ENCODE measurements around the gene EIF2S1. TPM values are rescaled to one million over a fixed set of nuclear protein-coding genes. Genes with fewer than 3 reads are reported as not detected.
"Not testable (repeated sequence)": the region's sequence is repeated elsewhere in the genome, so short reads cannot be mapped to it uniquely, and the experiment has no call there.

Gene EIF2S1
- total RNA-seq, 2 donors from 2014 or later, result 74.9 to 126 TPM

- no peak for ATAC-seq (ENCODE audit: insufficient number of reproducible peaks, low FRiP score, low read depth)
Measured at GRCh38 chr14:67331368-67332125, 28.6 kb upstream of the EIF2S1 start.

GRCh38 chr14:67332468-67332867 lies 27.7 kb upstream of the EIF2S1 start:
- ATAC-seq (ENCODE audit: insufficient number of reproducible peaks, low FRiP score, low read depth) (no peak), DNase-seq (ENCODE audit: low spot score) (no peak)
- TF ChIP-seq CTCF (IDR thresholded peaks at IDR 0.05), result no peak
- H3K4me1 ChIP-seq (ENCODE audit: control insufficient read depth in 1 of 2, low read depth in 2 of 2), result no peaks in the 10 kb centered on the region
- no peak overlapping the region for H3K27ac ChIP-seq
- H3K36me3 ChIP-seq, result peaks cover 22% of the 10 kb centered on the region
- H3K9me3 ChIP-seq, result no peaks in the 10 kb centered on the region
- H3K27me3 ChIP-seq (replicated peaks; ENCODE audit: insufficient read depth), result no peaks in the 10 kb centered on the region
- H3K4me3 ChIP-seq, result no peak overlapping the region

More at GRCh38 chr14:67331368-67332125, 28.6 kb upstream of the EIF2S1 start:
- Histone ChIP-seq H3K4me1 (ENCODE audit: control insufficient read depth in 1 of 2, low read depth in 2 of 2) (no peaks in the 10 kb centered on the region), H3K36me3 (peaks cover 16% of the 10 kb centered on the region), H3K27ac (no peak overlapping the region), H3K27me3 (replicated peaks; ENCODE audit: insufficient read depth) (no peaks in the 10 kb centered on the region), H3K4me3 (no peak overlapping the region), H3K9me3 (no peaks in the 10 kb centered on the region)
- no peak for DNase-seq (ENCODE audit: low spot score)
- no peak for TF ChIP-seq CTCF (IDR thresholded peaks at IDR 0.05)

- Histone ChIP-seq H3K4me3 (no peak overlapping the region), H3K27me3 (replicated peaks; ENCODE audit: insufficient read depth) (no peaks in the 10 kb centered on the region), H3K4me1 (ENCODE audit: control insufficient read depth in 1 of 2, low read depth in 2 of 2) (no peaks in the 10 kb centered on the region), H3K27ac (no peak overlapping the region), H3K36me3 (peaks cover 27% of the 10 kb centered on the region), H3K9me3 (no peaks in the 10 kb centered on the region)
- no peak for TF ChIP-seq CTCF (IDR thresholded peaks at IDR 0.05)
- DNase-seq (ENCODE audit: low spot score) (no peak), ATAC-seq (ENCODE audit: insufficient number of reproducible peaks, low FRiP score, low read depth) (no peak)
Measured at GRCh38 chr14:67335781-67336180, 24.3 kb upstream of the EIF2S1 start.

GRCh38 chr14:67341231-67341630 lies 18.9 kb upstream of the EIF2S1 start:
- not testable (repeated sequence) for H3K4me1 ChIP-seq (ENCODE audit: control insufficient read depth in 1 of 2, low read depth in 2 of 2); H3K4me3 ChIP-seq; DNase-seq (ENCODE audit: low spot score); H3K9me3 ChIP-seq; H3K27me3 ChIP-seq (replicated peaks; ENCODE audit: insufficient read depth); ATAC-seq (ENCODE audit: insufficient number of reproducible peaks, low FRiP score, low read depth); H3K27ac ChIP-seq
- peaks cover 32% of the 10 kb centered on the region for H3K36me3 ChIP-seq

- Histone ChIP-seq H3K27me3 (replicated peaks; ENCODE audit: insufficient read depth) (no peaks in the 10 kb centered on the region), H3K4me3 (no peak overlapping the region), H3K27ac (no peak overlapping the region), H3K36me3 (peaks cover 34% of the 10 kb centered on the region), H3K4me1 (ENCODE audit: control insufficient read depth in 1 of 2, low read depth in 2 of 2) (no peaks in the 10 kb centered on the region), H3K9me3 (no peaks in the 10 kb centered on the region)
- no peak for TF ChIP-seq CTCF (IDR thresholded peaks at IDR 0.05)
- ATAC-seq (ENCODE audit: insufficient number of reproducible peaks, low FRiP score, low read depth) (no peak), DNase-seq (ENCODE audit: low spot score) (no peak)
Measured at GRCh38 chr14:67343601-67344230, 16.4 kb upstream of the EIF2S1 start.

All from thoracic aorta (tissue), 2 donors.